MM.1S (cell line): ENCODE results near the gene THADA.

Experiments used
- EZH2 ChIP-seq: fragments of 300-600 bp; sonication (generic); optimal IDR thresholded peaks from 2 replicates; pipeline ENCODE3; 2017; ENCODE audit warnings: low read depth, mild to moderate bottlenecking, antibody characterized with exemption, low read length, mixed read lengths
- EZH2phosphoT487 ChIP-seq: fragments of 300-600 bp; sonication (generic); IDR thresholded peaks from 2 replicates; pipeline ENCODE4 v1.6.1; 2018; ENCODE audit warnings: antibody characterized with exemption, low read length
- TF ChIP-seq, protein P1 (sequence below): fragments of 300-600 bp; sonication (generic); IDR thresholded peaks from 2 replicates; pipeline ENCODE4 v1.5.1; 2016; ENCODE audit warnings: antibody characterized with exemption, low read length, mixed read lengths

DNA sequence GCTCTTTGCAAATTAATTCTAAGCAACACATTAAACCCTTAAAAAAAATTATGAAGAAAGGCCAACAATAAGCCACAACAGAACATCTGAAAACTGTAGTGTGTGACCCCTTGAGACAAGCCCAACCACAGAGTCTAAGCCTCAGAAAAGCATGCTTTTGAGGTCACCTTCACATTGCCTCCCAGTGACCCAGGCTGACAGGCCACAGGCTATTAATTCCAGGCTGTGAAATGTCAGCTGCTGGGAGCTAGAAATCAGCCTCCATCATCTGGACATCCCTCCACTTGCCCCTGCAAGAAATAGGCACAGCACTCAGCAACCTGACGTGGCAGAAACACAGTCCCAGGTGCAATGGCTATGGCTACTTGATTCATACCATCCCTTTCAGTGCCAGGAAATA, 190.0 kb downstream of the THADA start:
- TF ChIP-seq, protein P1, sequence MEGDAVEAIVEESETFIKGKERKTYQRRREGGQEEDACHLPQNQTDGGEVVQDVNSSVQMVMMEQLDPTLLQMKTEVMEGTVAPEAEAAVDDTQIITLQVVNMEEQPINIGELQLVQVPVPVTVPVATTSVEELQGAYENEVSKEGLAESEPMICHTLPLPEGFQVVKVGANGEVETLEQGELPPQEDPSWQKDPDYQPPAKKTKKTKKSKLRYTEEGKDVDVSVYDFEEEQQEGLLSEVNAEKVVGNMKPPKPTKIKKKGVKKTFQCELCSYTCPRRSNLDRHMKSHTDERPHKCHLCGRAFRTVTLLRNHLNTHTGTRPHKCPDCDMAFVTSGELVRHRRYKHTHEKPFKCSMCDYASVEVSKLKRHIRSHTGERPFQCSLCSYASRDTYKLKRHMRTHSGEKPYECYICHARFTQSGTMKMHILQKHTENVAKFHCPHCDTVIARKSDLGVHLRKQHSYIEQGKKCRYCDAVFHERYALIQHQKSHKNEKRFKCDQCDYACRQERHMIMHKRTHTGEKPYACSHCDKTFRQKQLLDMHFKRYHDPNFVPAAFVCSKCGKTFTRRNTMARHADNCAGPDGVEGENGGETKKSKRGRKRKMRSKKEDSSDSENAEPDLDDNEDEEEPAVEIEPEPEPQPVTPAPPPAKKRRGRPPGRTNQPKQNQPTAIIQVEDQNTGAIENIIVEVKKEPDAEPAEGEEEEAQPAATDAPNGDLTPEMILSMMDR = no peak
- TF ChIP-seq EZH2phosphoT487 (no peak), EZH2 (no peak)
